ENCODE results near the gene LPCAT3. TPM values are rescaled to one million over a fixed set of nuclear protein-coding genes. Genes with fewer than 3 reads are reported as not detected.
A peak's percentile ranks its signal among the peaks of the same experiment; 100 is the strongest.
"Not testable (repeated sequence)": the region's sequence is repeated elsewhere in the genome, so short reads cannot be mapped to it uniquely, and the experiment has no call there.

The LPCAT3 gene
- total RNA-seq, 8 experiments from 2014 or later, result 7.8 to 168 (median 19.7) TPM

DNA sequence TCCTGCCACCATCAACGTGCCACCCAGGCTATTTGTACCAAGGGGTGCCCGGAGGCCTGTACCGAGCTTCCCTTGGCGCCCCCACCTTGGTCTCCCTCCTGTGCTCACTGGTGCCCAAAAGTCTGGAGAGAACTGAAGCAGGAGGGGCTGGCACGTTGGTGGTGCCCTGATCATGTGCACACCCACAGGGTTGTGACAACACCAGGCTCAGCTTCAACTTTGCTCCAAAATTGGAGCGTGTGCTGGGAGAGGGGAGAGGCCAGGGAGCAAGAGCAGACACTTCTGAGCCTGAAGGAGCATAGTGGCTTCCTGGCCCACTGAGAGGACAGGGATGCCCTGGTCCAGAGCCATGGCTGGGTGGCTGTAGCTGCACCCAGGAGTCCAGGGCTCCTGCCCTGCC is 13.0 kb upstream of the LPCAT3 start:
- 50 to 100% (median 76%) methylated on average over 1 to 2 of the region's 6 CpGs; no CpG with 5 or more reads in 5 of the 10 experiments for WGBS, 10 experiments
- Histone ChIP-seq H3K27ac (no peak overlapping the region), H3K4me3 (no peak overlapping the region), H3K4me1 (replicated peaks in 1 of 2) (no peaks in the 10 kb centered on the region)
- no peak for ATAC-seq (replicated peaks in 6 of 8)
- in situ Hi-C loops (cut with MboI; ENCODE audit: low pct_unique_long_range_greater_than_20kb in 2 of 9, low sequenced_read_pairs in 9 of 9, unreplicated experiment in 9 of 9), result no loop called here

GRCh38 chr12:7026854-7027253 is 8.6 kb upstream of the LPCAT3 start:
- no peak overlapping the region for H3K27ac ChIP-seq
- in situ Hi-C loops (cut with MboI; ENCODE audit: low pct_unique_long_range_greater_than_20kb in 2 of 9, low sequenced_read_pairs in 9 of 9, unreplicated experiment in 9 of 9), result no loop called here
- WGBS, 10 experiments, result 83% methylated on average over 1 of the region's 1 CpG; no CpG with 5 or more reads in 9 of the 10 experiments

DNA sequence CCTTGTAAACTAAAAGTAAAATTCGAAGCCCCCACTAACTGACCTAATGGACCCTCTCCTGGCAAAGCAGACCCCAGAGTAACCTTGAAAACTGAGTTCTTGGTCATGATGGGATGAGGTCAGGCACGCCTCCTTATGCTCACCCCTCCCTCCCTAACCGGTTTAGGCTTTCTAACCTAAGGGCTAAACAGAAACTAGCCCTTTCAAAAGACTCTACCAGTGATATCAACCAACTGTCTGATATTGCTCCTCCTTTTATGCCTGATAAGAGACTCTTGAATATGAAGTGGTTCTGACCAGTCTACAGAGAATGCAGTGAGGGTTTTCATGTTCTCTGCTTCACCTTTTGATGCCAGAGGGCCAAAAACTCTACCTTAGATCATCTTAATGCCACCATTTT is 4.8 kb upstream of the LPCAT3 start:
- Histone ChIP-seq H3K4me3 (no peak overlapping the region), H3K27ac (no peak overlapping the region), H3K4me1 (replicated peaks in 1 of 2) (peaks cover 2 to 4% of the 10 kb centered on the region in 2 donors)
- in situ Hi-C loops (cut with MboI; ENCODE audit: low pct_unique_long_range_greater_than_20kb in 2 of 9, low sequenced_read_pairs in 9 of 9, unreplicated experiment in 9 of 9), result no loop called here
- no peak for ATAC-seq (replicated peaks in 6 of 8)
- 14 to 100% (median 80%) methylated on average over 1 to 3 of the region's 3 CpGs; no CpG with 5 or more reads in 2 of the 10 experiments for WGBS, 10 experiments

More at GRCh38 chr12:7026854-7027253, 8.6 kb upstream of the LPCAT3 start:
- ATAC-seq (replicated peaks in 6 of 8), result no peak
- Histone ChIP-seq H3K4me3 (no peak overlapping the region), H3K4me1 (replicated peaks in 1 of 2) (no peaks in the 10 kb centered on the region)

DNA sequence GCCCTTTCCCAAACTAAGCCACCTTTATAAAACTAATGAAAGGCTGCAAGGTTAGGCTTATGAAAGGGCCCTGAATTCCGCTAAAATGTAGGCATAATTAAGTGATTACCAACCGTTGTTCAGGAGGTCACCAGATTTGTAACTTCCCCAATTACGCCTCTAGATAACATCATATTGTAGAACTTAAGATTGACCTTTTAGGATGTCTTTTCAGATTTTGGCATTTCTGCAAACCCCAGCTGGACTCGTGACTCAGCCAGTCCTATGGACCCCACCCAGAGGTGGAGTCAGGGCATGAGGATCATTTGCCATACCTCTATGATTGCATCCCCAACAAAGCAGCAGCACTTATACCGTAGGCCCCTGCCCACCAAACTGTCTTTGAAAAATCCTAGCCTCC is 3.7 kb upstream of the LPCAT3 start:
- in situ Hi-C loops (cut with MboI; ENCODE audit: low pct_unique_long_range_greater_than_20kb in 2 of 9, low sequenced_read_pairs in 9 of 9, unreplicated experiment in 9 of 9), result no loop called here
- 13 to 100% (median 87%) methylated on average over 1 to 5 of the region's 5 CpGs for WGBS, 10 experiments
- peaks cover 7 to 8% of the 10 kb centered on the region in 2 donors for H3K4me1 ChIP-seq (replicated peaks in 1 of 2)
- no peak overlapping the region for H3K4me3 ChIP-seq
- no peak overlapping the region for H3K27ac ChIP-seq
- ATAC-seq (replicated peaks in 6 of 8), result peak in 1 of 8 experiments; percentile 2

- H3K4me3 ChIP-seq, result peak overlapping the region; percentile 61 to 98 (median 94)
- H3K4me1 ChIP-seq (replicated peaks in 1 of 2), result peaks cover 7 to 8% of the 10 kb centered on the region in 2 donors
- 0 to 20% (median 5%) methylated on average over 1 to 6 of the region's 6 CpGs for WGBS, 10 experiments
- no peak for ATAC-seq (replicated peaks in 6 of 8)
- H3K27ac ChIP-seq, result no peak overlapping the region
- in situ Hi-C loops (cut with MboI; ENCODE audit: low pct_unique_long_range_greater_than_20kb in 2 of 9, low sequenced_read_pairs in 9 of 9, unreplicated experiment in 9 of 9), result no loop called here
Measured at GRCh38 chr12:7019043-7019569, 830 bp upstream of the LPCAT3 start.

GRCh38 chr12:7017870-7018349 is 366 bp downstream of the LPCAT3 start:
- Histone ChIP-seq H3K4me3 (peak overlapping the region; percentile 61 to 98 (median 94)), H3K27ac (peak overlapping the region; percentile 24 to 56), H3K4me1 (replicated peaks in 1 of 2) (peaks cover 7 to 8% of the 10 kb centered on the region in 2 donors)
- WGBS, 10 experiments, result 0 to 20% (median 3%) methylated on average over 1 to 9 of the region's 25 CpGs; no CpG with 5 or more reads in 4 of the 10 experiments
- in situ Hi-C loops (cut with MboI; ENCODE audit: low pct_unique_long_range_greater_than_20kb in 2 of 9, low sequenced_read_pairs in 9 of 9, unreplicated experiment in 9 of 9), result no loop called here
- peak; percentile 28 to 61 (median 51) for ATAC-seq (replicated peaks in 6 of 8)

DNA sequence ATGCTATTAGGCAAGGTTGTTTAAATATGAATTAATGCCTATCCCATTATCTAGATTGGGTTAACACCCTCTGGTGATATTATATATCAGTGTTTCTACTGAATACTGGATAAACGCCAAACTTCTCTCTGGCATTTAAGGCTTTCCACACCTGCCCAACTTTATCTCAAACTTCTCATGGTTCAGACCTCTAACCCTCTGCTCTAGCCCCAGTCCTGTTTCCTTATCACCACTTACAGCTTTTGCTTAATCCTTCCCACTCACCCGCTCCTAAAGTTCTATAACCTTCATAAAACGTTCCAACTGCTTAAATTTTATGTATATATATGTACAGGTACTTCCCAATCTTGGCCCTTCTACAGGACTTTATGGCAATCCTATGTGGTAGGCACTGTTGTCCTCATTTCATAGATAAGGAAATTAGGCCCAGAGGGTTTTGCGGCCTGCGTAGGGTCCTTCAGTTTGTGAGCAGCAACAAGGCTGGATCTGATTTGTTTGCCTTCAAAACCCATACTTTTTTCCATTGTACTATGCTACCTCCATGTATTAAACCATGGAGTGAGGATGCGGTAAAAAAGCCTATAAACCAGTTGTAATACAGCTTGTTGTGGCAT is 1.2 kb downstream of the LPCAT3 start:
- Histone ChIP-seq H3K27ac (no peak overlapping the region), H3K4me1 (replicated peaks in 1 of 2) (peaks cover 7 to 8% of the 10 kb centered on the region in 2 donors), H3K4me3 (peak overlapping the region; percentile 61 to 98 (median 94))
- no peak for ATAC-seq (replicated peaks in 6 of 8)
- 56 to 100% (median 77%) methylated on average over 3 to 6 of the region's 6 CpGs; no CpG with 5 or more reads in 1 of the 10 experiments for WGBS, 10 experiments
- in situ Hi-C loops (cut with MboI; ENCODE audit: low pct_unique_long_range_greater_than_20kb in 2 of 9, low sequenced_read_pairs in 9 of 9, unreplicated experiment in 9 of 9), result no loop called here

GRCh38 chr12:7015555-7016370 is 2.5 kb downstream of the LPCAT3 start:
- no peak overlapping the region for H3K27ac ChIP-seq
- no peak overlapping the region for H3K4me3 ChIP-seq
- no peak for ATAC-seq (replicated peaks in 6 of 8)
- 40 to 100% (median 83%) methylated on average over 1 to 6 of the region's 6 CpGs for WGBS, 10 experiments
- in situ Hi-C loops (cut with MboI; ENCODE audit: low pct_unique_long_range_greater_than_20kb in 2 of 9, low sequenced_read_pairs in 9 of 9, unreplicated experiment in 9 of 9), result no loop called here
- peaks cover 7 to 8% of the 10 kb centered on the region in 2 donors for H3K4me1 ChIP-seq (replicated peaks in 1 of 2)

- in situ Hi-C loops (cut with MboI; ENCODE audit: low pct_unique_long_range_greater_than_20kb in 2 of 9, low sequenced_read_pairs in 9 of 9, unreplicated experiment in 9 of 9), result no loop called here
Measured at GRCh38 chr12:7013101-7013500, 5.2 kb downstream of the LPCAT3 start.

DNA sequence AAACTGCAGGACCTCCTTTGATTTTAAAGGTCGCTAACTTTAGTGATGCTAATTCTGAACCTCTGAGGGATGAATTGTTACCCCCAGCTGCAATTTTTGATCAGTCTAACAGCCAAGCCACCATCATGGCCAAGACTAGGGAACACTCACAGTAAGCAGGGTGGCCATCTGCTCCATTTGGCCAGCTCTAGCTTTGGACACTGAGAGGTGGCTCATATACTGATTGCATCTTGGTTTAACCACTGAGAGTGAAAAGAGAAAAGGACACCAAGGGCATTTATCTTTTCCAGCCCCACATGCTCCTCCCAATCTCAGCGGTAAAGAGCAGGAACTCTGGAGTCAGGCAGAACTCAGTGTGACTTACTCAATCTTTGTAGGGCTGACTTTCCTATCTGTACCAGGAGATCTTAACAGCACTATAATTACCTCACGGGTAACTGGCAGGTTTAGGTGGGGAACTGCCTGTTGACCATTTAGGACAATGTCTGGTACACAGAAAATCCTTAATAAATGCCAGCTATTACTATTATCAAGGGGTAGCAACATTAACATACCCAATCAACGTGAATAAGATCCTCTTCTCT is 6.2 kb downstream of the LPCAT3 start:
- in situ Hi-C loops (cut with MboI; ENCODE audit: low pct_unique_long_range_greater_than_20kb in 2 of 9, low sequenced_read_pairs in 9 of 9, unreplicated experiment in 9 of 9), result no loop called here
- 30 to 100% (median 84%) methylated on average over 1 to 3 of the region's 4 CpGs; no CpG with 5 or more reads in 1 of the 10 experiments for WGBS, 10 experiments

More at GRCh38 chr12:7013101-7013500, 5.2 kb downstream of the LPCAT3 start:
- Histone ChIP-seq H3K4me1 (replicated peaks in 1 of 2) (peaks cover 3 to 6% of the 10 kb centered on the region in 2 donors), H3K27ac (no peak overlapping the region), H3K4me3 (no peak overlapping the region)
- WGBS, 10 experiments, result 80 to 100% (median 92%) methylated on average over 1 to 3 of the region's 3 CpGs; no CpG with 5 or more reads in 3 of the 10 experiments
- ATAC-seq (replicated peaks in 6 of 8), result no peak

DNA sequence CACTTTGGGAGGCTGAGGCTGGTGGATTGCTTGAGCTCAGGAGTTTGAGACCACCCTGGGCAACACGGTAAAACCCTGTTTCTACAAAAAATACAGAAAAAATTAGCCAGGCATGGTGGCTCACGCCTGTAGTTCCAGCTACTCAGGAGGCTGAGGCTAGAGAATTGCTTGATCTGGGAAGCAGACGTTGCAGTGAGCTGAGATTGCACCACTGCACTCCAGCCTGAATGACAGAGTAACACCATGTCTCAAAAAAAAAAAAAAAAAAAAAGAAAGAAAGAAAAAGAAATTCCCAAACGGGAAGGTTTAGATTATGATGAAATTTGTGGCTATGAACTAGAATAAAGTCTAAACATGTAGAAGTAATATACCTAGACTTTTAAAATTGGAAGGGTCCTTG is 6.9 kb downstream of the LPCAT3 start:
- 48 to 100% (median 83%) methylated on average over 1 to 4 of the region's 4 CpGs for WGBS, 10 experiments
- in situ Hi-C loops (cut with MboI; ENCODE audit: low pct_unique_long_range_greater_than_20kb in 2 of 9, low sequenced_read_pairs in 9 of 9, unreplicated experiment in 9 of 9); ATAC-seq (replicated peaks in 6 of 8); H3K4me3 ChIP-seq; H3K4me1 ChIP-seq (replicated peaks in 1 of 2); H3K27ac ChIP-seq: not testable (repeated sequence)

More for the DNA sequence above, 6.2 kb downstream of the LPCAT3 start:
- Histone ChIP-seq H3K4me1 (replicated peaks in 1 of 2) (peaks cover 0 to 2% of the 10 kb centered on the region in 2 donors), H3K4me3 (no peak overlapping the region), H3K27ac (no peak overlapping the region)
- no peak for ATAC-seq (replicated peaks in 6 of 8)

DNA sequence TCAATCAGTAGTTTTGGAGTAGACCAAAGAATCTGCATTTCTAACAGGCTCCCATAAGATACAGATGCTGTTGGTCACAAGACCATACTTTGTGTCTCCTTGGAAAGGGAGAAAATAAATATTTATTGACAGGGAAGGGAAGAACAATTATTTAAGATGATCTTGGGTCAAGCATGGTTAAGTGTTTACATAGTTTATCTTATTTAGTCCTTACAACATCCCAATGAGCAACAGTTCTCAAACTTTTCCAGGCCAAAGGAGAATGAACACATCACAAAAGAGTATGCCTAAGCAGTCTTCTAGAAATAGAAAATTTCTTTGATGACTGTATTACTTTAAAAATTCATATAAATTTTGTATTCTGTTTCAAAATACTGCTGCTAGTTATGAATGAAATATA is 8.8 kb downstream of the LPCAT3 start:
- ATAC-seq (replicated peaks in 6 of 8), result no peak
- in situ Hi-C loops (cut with MboI; ENCODE audit: low pct_unique_long_range_greater_than_20kb in 2 of 9, low sequenced_read_pairs in 9 of 9, unreplicated experiment in 9 of 9), result no loop called here
- H3K4me3 ChIP-seq, result no peak overlapping the region

DNA sequence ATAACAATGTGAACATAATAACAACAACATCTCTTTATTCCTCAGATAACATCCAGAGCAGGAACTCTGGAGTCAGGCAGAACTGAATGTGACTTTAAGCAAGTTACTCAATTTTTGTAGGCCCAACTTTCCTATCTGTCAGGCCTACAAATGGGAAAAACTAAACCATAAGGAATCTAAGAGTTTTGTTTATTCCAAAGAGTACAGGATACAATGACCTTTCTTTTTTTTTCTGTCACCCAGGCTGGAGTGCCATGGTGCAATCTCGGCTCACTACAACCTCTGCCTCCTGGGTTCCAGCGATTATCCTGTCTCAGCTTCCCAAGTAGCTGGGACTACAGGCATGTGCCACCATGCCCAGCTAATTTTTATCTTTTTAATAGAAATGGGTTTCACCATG is 9.4 kb downstream of the LPCAT3 start:
- H3K4me1 ChIP-seq (replicated peaks in 1 of 2), result no peaks in the 10 kb centered on the region
- WGBS, 10 experiments, result 75 to 100% (median 96%) methylated on average over 1 to 2 of the region's 2 CpGs; no CpG with 5 or more reads in 4 of the 10 experiments
- in situ Hi-C loops (cut with MboI; ENCODE audit: low pct_unique_long_range_greater_than_20kb in 2 of 9, low sequenced_read_pairs in 9 of 9, unreplicated experiment in 9 of 9), result no loop called here
- no peak overlapping the region for H3K27ac ChIP-seq
- H3K4me3 ChIP-seq, result no peak overlapping the region
- ATAC-seq (replicated peaks in 6 of 8), result no peak

More for the DNA sequence above, 8.8 kb downstream of the LPCAT3 start:
- H3K27ac ChIP-seq, result no peak overlapping the region
- no peaks in the 10 kb centered on the region for H3K4me1 ChIP-seq (replicated peaks in 1 of 2)

Measured in motor neuron (in vitro differentiated cells).